B cell (primary cell): ENCODE data around the gene SLC35F3.

Experiments
- CTCF ChIP-seq: fragments of 200-600 bp; IDR thresholded peaks from one replicate; pipeline ENCODE4 v1.8.0; 2022; ENCODE audit warnings: antibody characterized with exemption, mild to moderate bottlenecking
- EZH2 ChIP-seq: IDR thresholded peaks from 2 replicates; pipeline ENCODE4 v1.6.1; 2012; ENCODE audit warnings: borderline replicate concordance, low read depth, mild to moderate bottlenecking, moderate library complexity, low read length; ENCODE audit not compliant: insufficient read depth, poor library complexity, severe bottlenecking

- TF ChIP-seq EZH2 (no peak), CTCF (no peak)
Measured at GRCh38 chr1:233939451-233939850, 35.0 kb downstream of the SLC35F3 start.
